GM19351 (cell line): ENCODE data around the gene RANBP17.
"Not testable (repeated sequence)": the region's sequence is repeated elsewhere in the genome, so short reads cannot be mapped to it uniquely, and the experiment has no call there.

Experiments used
- ATAC-seq: cut with Tn5 transposase; IDR thresholded peaks from one replicate; pipeline ENCODE4 v1.9.1; 2021; ENCODE audit warnings: mild to moderate bottlenecking, moderate library complexity; ENCODE audit not compliant: unreplicated experiment

RANBP17 gene

GRCh38 chr5:170861917-170862766, at the start of gene RANBP17:
Gene RANBP17 (plus strand): TSS chr5:170862018.
- ATAC-seq: no peak

GRCh38 chr5:170813231-170813630, 48.6 kb upstream of the RANBP17 start:
- ATAC-seq: no peak

DNA sequence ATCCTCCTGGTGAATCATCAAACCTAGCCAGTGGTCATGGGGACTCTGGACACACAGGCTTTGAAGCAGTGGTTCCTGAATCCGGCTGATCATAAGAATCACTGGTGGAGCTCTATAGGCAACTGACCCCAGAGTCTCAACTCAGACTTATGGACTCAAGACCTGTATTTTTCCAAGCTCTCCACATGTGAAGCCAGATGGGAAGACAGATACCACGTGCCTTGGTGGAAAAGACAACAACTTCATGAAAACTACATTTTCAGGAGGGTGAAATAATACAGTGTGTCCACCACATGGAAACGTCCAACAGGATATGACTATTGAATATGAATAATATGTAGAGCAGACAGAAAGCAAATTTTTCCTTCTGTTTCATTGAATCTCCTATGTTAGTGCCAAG, 44.6 kb upstream of the RANBP17 start:
- ATAC-seq: no peak

DNA sequence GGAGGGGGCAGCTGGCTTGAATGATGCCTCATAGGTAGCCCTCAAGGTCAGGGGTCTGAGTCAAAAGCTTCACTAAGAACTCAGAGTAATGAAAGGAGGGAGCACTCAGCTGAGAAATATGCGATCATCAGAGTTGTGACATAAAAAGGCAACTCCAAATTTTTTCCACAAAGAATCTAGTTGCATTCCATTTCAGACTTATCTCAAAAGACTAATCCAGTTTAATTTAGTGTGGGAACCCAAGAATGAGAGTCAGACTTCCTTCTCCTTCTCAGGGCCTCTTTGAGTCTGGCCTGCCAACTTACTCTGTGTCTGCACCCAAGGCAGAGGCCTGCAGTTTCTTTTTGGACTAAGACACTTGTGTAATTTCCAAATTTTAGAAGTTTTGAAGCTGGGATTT, 43.6 kb upstream of the RANBP17 start:
- ATAC-seq: no peak

- ATAC-seq: no peak
Measured at GRCh38 chr5:170819824-170820223, 42.0 kb upstream of the RANBP17 start.

GRCh38 chr5:170821257-170821800, 40.5 kb upstream of the RANBP17 start:
- no peak for ATAC-seq

DNA sequence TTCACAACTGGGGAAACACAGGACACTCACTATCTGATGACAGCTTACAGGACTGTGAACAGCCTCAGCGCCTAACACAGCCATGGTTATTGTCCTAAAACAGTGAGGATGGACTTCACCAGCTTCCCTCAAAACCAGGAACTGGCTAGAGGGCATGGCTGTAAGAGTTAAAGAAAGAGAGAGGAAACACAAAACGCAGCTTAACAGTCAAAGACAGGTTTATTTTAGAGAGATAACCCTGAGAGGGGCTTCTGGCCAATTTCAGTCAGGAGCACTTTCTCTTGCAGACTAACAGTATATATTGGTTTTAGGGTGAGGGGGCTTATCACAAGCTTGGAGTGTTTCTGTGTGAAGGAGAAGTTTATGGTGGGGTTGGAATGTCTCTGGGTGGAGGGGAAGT, 35.7 kb upstream of the RANBP17 start:
- no peak for ATAC-seq

DNA sequence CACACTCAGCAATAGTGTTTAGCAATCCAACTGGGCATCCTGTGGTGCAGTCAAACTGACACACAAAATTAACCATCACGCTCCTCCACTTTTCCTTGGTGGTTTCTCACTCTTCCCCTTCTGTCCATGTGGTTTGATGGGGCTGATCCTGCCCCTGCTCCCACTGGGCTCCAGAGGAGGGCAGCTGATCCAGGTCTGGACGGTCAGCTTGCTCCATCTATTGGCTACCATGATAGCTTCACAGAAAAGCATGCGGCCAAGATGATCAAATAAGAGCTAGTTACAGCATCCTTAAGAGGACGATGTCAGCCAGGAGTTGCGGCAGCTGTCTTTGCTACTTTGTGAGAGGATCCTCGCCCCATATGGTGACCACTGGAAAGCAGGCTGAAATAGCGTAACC, 29.6 kb upstream of the RANBP17 start:
- ATAC-seq: no peak

DNA sequence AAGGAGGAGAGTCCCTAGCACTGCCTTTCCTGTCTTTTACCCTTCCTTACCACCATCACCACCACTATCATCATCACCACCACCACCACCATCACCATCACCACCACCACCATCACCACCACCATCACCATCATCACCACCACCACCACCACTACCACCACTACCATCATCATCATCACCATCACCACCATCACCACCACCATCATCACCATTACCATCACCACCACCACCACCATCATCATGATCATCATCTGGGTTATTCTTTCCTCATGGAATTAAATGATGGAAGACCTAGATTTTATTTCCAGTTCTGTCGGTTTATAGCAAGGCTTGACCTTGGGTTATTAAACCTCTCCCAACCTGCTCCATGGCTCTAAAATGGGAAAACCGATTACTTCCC, 27.8 kb upstream of the RANBP17 start:
- ATAC-seq: not testable (repeated sequence)

DNA sequence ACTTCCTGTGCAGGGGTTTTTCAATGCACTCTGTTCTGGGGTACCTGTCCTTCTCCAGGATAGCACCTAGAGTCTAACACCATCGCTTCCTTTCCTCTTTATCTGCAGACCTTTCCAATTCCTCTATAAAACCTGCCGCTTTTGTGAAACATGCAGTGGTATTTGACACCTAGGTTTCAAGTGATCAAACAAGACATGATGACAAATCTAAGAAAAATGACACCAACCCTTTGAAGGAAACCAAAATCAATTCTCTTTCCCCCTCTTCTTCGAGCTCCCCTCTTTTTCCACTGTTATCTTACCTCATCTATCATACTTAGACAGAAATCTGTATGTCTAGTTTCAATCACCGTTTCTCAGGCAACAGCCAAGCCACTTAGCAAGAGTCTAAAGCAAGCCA, 25.6 kb upstream of the RANBP17 start:
- no peak for ATAC-seq

- peak; percentile 75 for ATAC-seq
Measured at GRCh38 chr5:170843870-170844269, 17.9 kb upstream of the RANBP17 start.

DNA sequence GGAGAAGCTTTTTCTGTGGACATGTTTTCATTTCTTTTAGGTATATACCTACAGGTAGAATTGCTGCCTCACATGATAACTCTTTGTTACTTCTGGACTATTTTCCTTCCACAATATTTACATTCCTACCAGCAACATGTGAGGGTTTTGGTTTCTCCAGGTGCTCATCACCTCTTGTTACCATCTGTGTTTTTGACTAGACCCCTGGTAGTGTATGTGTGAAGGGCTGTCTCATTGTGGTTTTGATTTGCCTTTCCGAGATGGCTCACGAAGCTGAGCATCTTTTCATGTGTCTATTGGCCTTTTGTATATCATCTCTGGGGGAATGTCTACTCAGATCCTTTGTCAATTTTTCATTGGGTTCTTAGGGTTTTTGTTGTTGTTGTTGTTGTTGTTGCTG, 17.2 kb upstream of the RANBP17 start:
- no peak for ATAC-seq

- no peak for ATAC-seq
Measured at GRCh38 chr5:170846416-170846815, 15.4 kb upstream of the RANBP17 start.

DNA sequence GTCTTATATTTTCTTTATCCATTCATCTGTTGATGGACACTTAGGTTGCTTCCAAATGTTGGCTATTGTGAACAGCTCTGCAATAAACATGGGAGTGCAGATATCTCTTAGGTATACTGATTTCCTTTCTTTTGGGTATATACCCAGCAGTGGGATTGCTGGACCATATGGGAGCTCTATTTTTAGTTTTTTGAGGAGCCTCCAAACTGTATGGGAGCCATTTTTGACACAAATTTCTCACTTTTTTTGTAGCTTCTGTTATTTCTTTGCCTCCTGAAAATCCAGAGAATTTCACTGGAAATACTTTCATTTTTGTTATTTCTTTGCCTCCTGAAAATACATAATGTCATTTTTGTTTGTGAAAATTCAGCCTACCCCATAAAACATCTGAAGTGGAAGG, 15.0 kb upstream of the RANBP17 start:
- ATAC-seq: no peak

DNA sequence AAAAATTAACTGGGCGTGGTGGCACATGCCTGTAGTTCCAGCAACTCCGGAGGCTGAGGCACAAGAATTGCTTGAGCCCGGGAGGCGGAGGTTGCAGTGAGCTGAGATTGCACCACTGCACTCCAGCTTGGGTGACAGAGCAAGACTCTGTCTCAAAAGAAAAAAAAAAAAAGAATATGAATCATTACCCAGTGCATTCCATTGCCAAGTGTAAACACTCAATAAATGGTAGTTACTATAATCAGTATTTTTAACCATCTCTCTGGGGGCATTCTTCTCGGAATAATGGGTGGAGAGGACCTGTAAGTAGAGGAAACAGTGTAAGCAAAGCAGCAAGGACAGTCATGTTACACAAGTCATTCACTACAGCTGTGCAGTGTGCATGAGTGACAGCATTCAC, 13.8 kb upstream of the RANBP17 start:
- ATAC-seq: no peak

DNA sequence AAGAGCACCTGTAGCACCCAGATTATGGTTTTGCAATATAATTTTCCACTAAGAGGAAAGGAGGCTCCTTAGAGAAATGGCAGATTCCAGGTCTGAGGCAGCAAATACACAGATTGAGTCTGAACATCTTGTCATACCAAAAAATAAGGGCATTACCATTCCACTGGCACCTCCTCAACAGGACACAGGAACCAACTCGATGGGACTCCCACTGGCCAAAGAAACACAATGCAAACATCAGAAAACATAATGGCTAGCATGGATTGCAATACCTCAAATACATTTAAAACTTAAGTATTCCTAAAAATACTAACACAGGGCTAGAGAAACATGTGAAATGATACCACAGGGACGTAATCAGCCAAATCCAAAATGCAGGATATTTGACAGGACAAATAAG, 12.4 kb upstream of the RANBP17 start:
- no peak for ATAC-seq

GRCh38 chr5:170854566-170854965, 7.3 kb upstream of the RANBP17 start:
- no peak for ATAC-seq

- no peak for ATAC-seq
Measured at GRCh38 chr5:170857066-170857465, 4.8 kb upstream of the RANBP17 start.

DNA sequence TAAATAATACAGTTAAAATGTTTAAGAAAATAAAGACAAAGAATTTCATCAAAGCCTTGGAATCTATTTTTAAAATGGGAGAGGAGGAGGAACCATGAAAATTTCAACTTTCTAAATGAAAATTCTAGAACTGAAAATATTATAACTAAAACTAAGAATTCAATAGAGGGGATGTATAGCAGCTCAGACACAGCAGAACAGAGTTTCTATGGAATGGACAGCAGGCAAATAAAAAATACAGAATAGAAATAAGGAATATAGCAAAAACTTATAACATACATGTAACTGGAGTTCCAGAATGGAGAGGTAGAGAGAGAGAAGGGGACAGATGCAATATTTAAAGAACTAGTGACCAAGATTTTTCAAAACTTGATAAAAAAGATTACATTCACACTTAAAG, 1.4 kb upstream of the RANBP17 start:
- ATAC-seq: no peak

- ATAC-seq: no peak
Measured at GRCh38 chr5:170860818-170861666, 776 bp upstream of the RANBP17 start.

- no peak for ATAC-seq
Measured at GRCh38 chr5:170861667-170861916, 226 bp upstream of the RANBP17 start.

- no peak for ATAC-seq
Measured at GRCh38 chr5:170863646-170864045, 1.8 kb downstream of the RANBP17 start.
